IMR-90 (cell line): ENCODE data around the gene ASAP2. TPM values are rescaled to one million over a fixed set of nuclear protein-coding genes. Genes with fewer than 3 reads are reported as not detected.

Experiments
- ATAC-seq: fragments of 200-7000 bp; cut with Tn5 transposase; 2 replicates; pipeline ENCODE4 v1.9.1; 2020; ENCODE audit warnings: low read depth, mild to moderate bottlenecking, moderate library complexity
- BruUV-seq: library from RNA; stranded (reverse); fragments of 400-500 nt; replicated peaks from 2 replicates; lab custom pipeline; 2021; lab: Mats Ljungman, UMichigan
- CTCF ChIA-PET: fragments of 300-600 bp; formaldehyde crosslinking; extraction: SDS; loops from one replicate; lab custom pipeline; 2021; ENCODE audit warnings: antibody characterized with exemption; lab: Yijun Ruan, JAX
- POLR2A ChIA-PET: fragments of 300-600 bp; sonication (Branson Sonifier 250); formaldehyde crosslinking; loops from one replicate; lab custom pipeline; 2022; ENCODE audit warnings: antibody characterized with exemption; ENCODE audit not compliant: unreplicated experiment; lab: Charles Lee
- DNase-seq: peaks from one replicate; pipeline ENCODE4 v3.0.0; 2013
- H2AFZ ChIP-seq: replicated peaks from 2 replicates; pipeline ENCODE3; 2013; ENCODE audit warnings: low read length, mild to moderate bottlenecking; ENCODE audit not compliant: poor library complexity
- H2AK5ac ChIP-seq: 2 replicates; pipeline ENCODE4 v1.6.1; 2013; ENCODE audit warnings: low read depth, low read length, inconsistent platforms
- H2AK9ac ChIP-seq: replicated peaks from 2 replicates; pipeline ENCODE3; 2013; ENCODE audit warnings: mild to moderate bottlenecking, low read depth, low read length, moderate library complexity; ENCODE audit not compliant: poor library complexity
- H2BK120ac ChIP-seq: 2 replicates; pipeline ENCODE4 v1.6.1; 2013; ENCODE audit warnings: low read depth, low read length, inconsistent platforms
- H2BK15ac ChIP-seq: 3 replicates; pipeline ENCODE4 v1.6.1; 2013; ENCODE audit warnings: low read depth, low read length, inconsistent platforms
- H2BK20ac ChIP-seq: 2 replicates; pipeline ENCODE4 v1.6.1; 2013; ENCODE audit warnings: low read depth, mild to moderate bottlenecking, inconsistent platforms, low read length, moderate library complexity
- H2BK5ac ChIP-seq: 2 replicates; pipeline ENCODE4 v1.6.1; 2013; ENCODE audit warnings: mild to moderate bottlenecking, low read depth, low read length, inconsistent platforms; ENCODE audit not compliant: poor library complexity, severe bottlenecking
- H3K14ac ChIP-seq: replicated peaks from 2 replicates; pipeline ENCODE4 v1.6.1; 2013; ENCODE audit warnings: low read depth, low read length, inconsistent platforms
- H3K18ac ChIP-seq: 2 replicates; pipeline ENCODE4 v1.6.1; 2013; ENCODE audit warnings: low read depth, low read length, control low read depth
- H3K23ac ChIP-seq: 2 replicates; pipeline ENCODE4 v1.6.1; 2013; ENCODE audit warnings: low read depth, low read length, inconsistent platforms
- H3K27ac ChIP-seq: 2 replicates; pipeline ENCODE4 v1.5.1; 2013; ENCODE audit warnings: mild to moderate bottlenecking, control low read depth, low read length; ENCODE audit not compliant: insufficient read depth
- H3K27me3 ChIP-seq: 2 replicates; pipeline ENCODE4 v1.6.1; 2013; ENCODE audit warnings: low read length; ENCODE audit not compliant: control insufficient read depth, insufficient read depth
- H3K36me3 ChIP-seq: 2 replicates; pipeline ENCODE4 v1.6.1; 2013; ENCODE audit warnings: low read length, mixed read lengths; ENCODE audit not compliant: control insufficient read depth, insufficient read depth
- H3K4ac ChIP-seq: 2 replicates; pipeline ENCODE4 v1.6.1; 2013; ENCODE audit warnings: low read depth, low read length, inconsistent platforms
- H3K4me1 ChIP-seq: 2 replicates; pipeline ENCODE4 v1.6.1; 2013; ENCODE audit warnings: low read length, mixed read lengths; ENCODE audit not compliant: control insufficient read depth, insufficient read depth
- H3K4me2 ChIP-seq: 2 replicates; pipeline ENCODE4 v1.6.1; 2013; ENCODE audit warnings: low read depth, mild to moderate bottlenecking, control low read depth, low read length, moderate library complexity
- H3K4me3 ChIP-seq: 2 replicates; pipeline ENCODE4 v1.5.1; 2013; ENCODE audit warnings: low read depth, mild to moderate bottlenecking, control low read depth, low read length, moderate library complexity; ENCODE audit not compliant: insufficient read depth
- H3K56ac ChIP-seq: 2 replicates; pipeline ENCODE4 v1.6.1; 2013; ENCODE audit warnings: low read length, inconsistent platforms; ENCODE audit not compliant: insufficient read depth; ENCODE audit errors: extremely low read depth
- H3K79me1 ChIP-seq, 2 experiments: 2 replicates each; pipeline ENCODE4 v1.6.1; 2013; ENCODE audit warnings: low read length in 2 of 2, inconsistent platforms in 1 of 2, low read depth in 1 of 2
- H3K9ac ChIP-seq: 2 replicates; pipeline ENCODE4 v1.6.1; 2013; ENCODE audit warnings: low read depth, low read length, control low read depth
- H3K9me1 ChIP-seq: 2 replicates; pipeline ENCODE4 v1.6.1; 2013; ENCODE audit warnings: low read length, inconsistent platforms; ENCODE audit not compliant: insufficient read depth
- H3K9me3 ChIP-seq: 2 replicates; pipeline ENCODE4 v1.6.1; 2013; ENCODE audit warnings: low read length; ENCODE audit not compliant: control insufficient read depth, insufficient read depth
- H4K20me1 ChIP-seq: 2 replicates; pipeline ENCODE4 v1.6.1; 2013; ENCODE audit warnings: low read length, inconsistent platforms; ENCODE audit not compliant: insufficient read depth
- H4K5ac ChIP-seq: 2 replicates; pipeline ENCODE4 v1.6.1; 2013; ENCODE audit warnings: mild to moderate bottlenecking, low read depth, low read length, control low read depth
- H4K8ac ChIP-seq, 2 experiments: 2 replicates each; pipeline ENCODE4 v1.6.1; 2013; ENCODE audit warnings: low read depth in 2 of 2, low read length in 2 of 2, control low read depth in 1 of 2, inconsistent platforms in 1 of 2
- H4K91ac ChIP-seq: 2 replicates; pipeline ENCODE4 v1.6.1; 2013; ENCODE audit warnings: low read depth, low read length, inconsistent platforms; ENCODE audit not compliant: insufficient read depth
- BHLHE40 ChIP-seq: fragments of 150-350 bp; IDR thresholded peaks from 2 replicates; pipeline ENCODE4 v1.6.1; 2016; ENCODE audit warnings: mild to moderate bottlenecking, low read depth, low read length
- CTCF ChIP-seq: conservative IDR thresholded peaks from 2 replicates; pipeline ENCODE4 v1.5.1; 2012; ENCODE audit warnings: mild to moderate bottlenecking, low read depth, low read length, improper control_type of control experiment
- ELK1 ChIP-seq: fragments of 150-350 bp; IDR thresholded peaks from 2 replicates; pipeline ENCODE4 v1.6.1; 2016; ENCODE audit warnings: low read depth, mild to moderate bottlenecking, low read length, moderate library complexity, borderline replicate concordance
- MAFK ChIP-seq: IDR thresholded peaks from 2 replicates; pipeline ENCODE4 v1.6.1; 2012; ENCODE audit warnings: low read depth, low read length, improper control_type of control experiment
- MAZ ChIP-seq: IDR thresholded peaks from 2 replicates; pipeline ENCODE4 v1.6.1; 2012; ENCODE audit warnings: low read depth, mild to moderate bottlenecking, low read length, improper control_type of control experiment, moderate library complexity, borderline replicate concordance
- NFE2L2 ChIP-seq: fragments of 150-350 bp; IDR thresholded peaks from 2 replicates; pipeline ENCODE4 v1.6.1; 2016; ENCODE audit warnings: low read depth, mild to moderate bottlenecking, low read length
- RAD21 ChIP-seq: IDR thresholded peaks from 2 replicates; pipeline ENCODE4 v1.6.1; 2012; ENCODE audit warnings: low read length, improper control_type of control experiment
- RCOR1 ChIP-seq: IDR thresholded peaks from 2 replicates; pipeline ENCODE4 v1.6.1; 2012; ENCODE audit warnings: mild to moderate bottlenecking, low read length, improper control_type of control experiment; ENCODE audit not compliant: insufficient replicate concordance
- RFX5 ChIP-seq: IDR thresholded peaks from 2 replicates; pipeline ENCODE4 v1.8.0; 2012; ENCODE audit warnings: low read depth, mild to moderate bottlenecking, low read length, moderate library complexity
- SMC3 ChIP-seq: fragments of 150-350 bp; IDR thresholded peaks from 2 replicates; pipeline ENCODE4 v1.6.1; 2016; ENCODE audit warnings: low read depth, mild to moderate bottlenecking, antibody characterized with exemption, low read length, moderate library complexity
- WGBS, 2 experiments: methylation state at CpG; one replicate each; pipeline versions ENCODE4 v1.1.5 to v1.1.7; 2013; ENCODE audit warnings: missing lambda C conversion rate in 2 of 2; ENCODE audit not compliant: insufficient read length in 1 of 2; ENCODE audit errors: extremely low coverage in 2 of 2; 5-methylcytosine and 5-hydroxymethylcytosine counted together
- dilution Hi-C: fragments of 300-500 bp; cut with HindIII; formaldehyde crosslinking; loops from one replicate; pipeline ENCODE4 v1.14.3; 2018; ENCODE audit warnings: low sequenced_read_pairs; ENCODE audit not compliant: unreplicated experiment
- in situ Hi-C: fragments of 300-500 bp; cut with MboI; formaldehyde crosslinking; loops from 3 replicates; pipeline ENCODE4 v1.14.3; 2019; ENCODE audit warnings: low sequenced_read_pairs, inconsistent platforms, mixed read lengths
- intact Hi-C: fragments of 100-400 bp; cut with micrococcal nuclease; formaldehyde crosslinking; loops from 2 replicates; pipeline ENCODE4 v1.10.0; 2022
- polyA plus RNA-seq, 3 experiments: library from polyadenylated mRNA; depleted of rRNA; stranded (reverse); fragments of >200 nt; gene quantifications; 2 replicates each; pipeline ENCODE4 v1.2.3, GENCODE V29; 2012; ENCODE audit warnings: low replicate concordance in 1 of 3
- total RNA-seq: library from RNA; depleted of rRNA; stranded (reverse); fragments of >200 nt; gene quantifications from 2 replicates; pipeline ENCODE4 v1.2.3, GENCODE V29; 2012
- TF ChIP-seq, protein P1 (sequence below): fragments of 150-350 bp; IDR thresholded peaks from 2 replicates; pipeline ENCODE4 v1.6.1; 2017; ENCODE audit warnings: mild to moderate bottlenecking, antibody characterized with exemption, low read length, low read depth

Gene ASAP2
- total and polyA plus RNA-seq, 2 of the 4 experiments (the other 2 are of a cell fraction): 19.7 to 28.1 TPM

- 100% methylated on average over 1 of the region's 6 CpGs; no CpG with 5 or more reads in 1 of the 2 experiments for WGBS, 2 experiments
- H4K91ac ChIP-seq: 0 out of 2 replicates have a peak overlapping the region, but pooled peaks have one; percentile 13
- peaks cover 5% of the 10 kb centered on the region; the same call in 1 of the 2 replicates for H4K20me1 ChIP-seq
- no peak overlapping the region for H2AFZ ChIP-seq
- H3K18ac ChIP-seq: no peak overlapping the region
- H3K9ac ChIP-seq: no peak overlapping the region
- H2BK15ac ChIP-seq: no peak overlapping the region
- no peak overlapping the region for H3K27ac ChIP-seq
- peak overlapping the region; percentile 34; the same call in 1 of the 2 replicates for H3K4ac ChIP-seq
- H3K36me3 ChIP-seq: peaks cover 10% of the 10 kb centered on the region
- dilution Hi-C loops: no loop called here
- no peak overlapping the region for H4K5ac ChIP-seq
- DNase-seq (no peak), ATAC-seq (no peak)
- H2BK120ac ChIP-seq: no peak overlapping the region
- peak overlapping the region; percentile 58; the same call in 1 of the 2 replicates for H2AK5ac ChIP-seq
- no peak overlapping the region for H2BK20ac ChIP-seq
- no peak overlapping the region for H3K4me2 ChIP-seq
- in situ Hi-C loops: no loop called here
- TF ChIP-seq SMC3 (no peak), RAD21 (no peak), RCOR1 (no peak), RFX5 (no peak), BHLHE40 (no peak), NFE2L2 (no peak), MAFK (no peak), MAZ (no peak), ELK1 (no peak), CTCF (no peak)
- TF ChIP-seq, protein P1, sequence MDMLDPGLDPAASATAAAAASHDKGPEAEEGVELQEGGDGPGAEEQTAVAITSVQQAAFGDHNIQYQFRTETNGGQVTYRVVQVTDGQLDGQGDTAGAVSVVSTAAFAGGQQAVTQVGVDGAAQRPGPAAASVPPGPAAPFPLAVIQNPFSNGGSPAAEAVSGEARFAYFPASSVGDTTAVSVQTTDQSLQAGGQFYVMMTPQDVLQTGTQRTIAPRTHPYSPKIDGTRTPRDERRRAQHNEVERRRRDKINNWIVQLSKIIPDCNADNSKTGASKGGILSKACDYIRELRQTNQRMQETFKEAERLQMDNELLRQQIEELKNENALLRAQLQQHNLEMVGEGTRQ: no peak
- intact Hi-C loops: loop anchor here (5.0 kb wide), 2 partner anchors 77 to 142 kb away; partner anchors contain the start of gene ASAP2
- no peaks in the 10 kb centered on the region for H3K27me3 ChIP-seq
- H2AK9ac ChIP-seq: no peak overlapping the region
- H3K9me3 ChIP-seq: no peaks in the 10 kb centered on the region
- H3K9me1 ChIP-seq: peaks cover 18% of the 10 kb centered on the region
- H4K8ac ChIP-seq: peak overlapping the region in 1 of 2 experiments; percentile 51; a peak in 1 of 4 replicates
- H3K4me3 ChIP-seq: no peak overlapping the region
- ChIA-PET CTCF (no interaction called here), POLR2A (no interaction called here)
- H3K4me1 ChIP-seq: peaks cover 17% of the 10 kb centered on the region
- H3K14ac ChIP-seq: 0 out of 2 replicates have a peak overlapping the region, but pooled peaks have one; percentile 43
- H2BK5ac ChIP-seq: no peak overlapping the region
- peaks cover 48 to 85% of the 10 kb centered on the region in 2 experiments for H3K79me1 ChIP-seq
- H3K56ac ChIP-seq: no peak overlapping the region
- no TSS peak for BruUV-seq
- H3K23ac ChIP-seq: peak overlapping the region; percentile 28; the same call in 1 of the 2 replicates
Observed at GRCh38 chr2:9284521-9285297, 78.1 kb downstream of the ASAP2 start.
